ENCODE results near the gene SV2C.

GRCh38 chr5:76314643-76315042 lies 231.5 kb downstream of the SV2C start:
- TF ChIP-seq KLF9 (tag by site-specific recombination; IDR thresholded peaks at IDR 0.05; ENCODE audit: low read depth) (no peak), CTCF (tag by site-specific recombination; IDR thresholded peaks at IDR 0.05) (no peak), ZNF707 (tag by site-specific recombination; IDR thresholded peaks at IDR 0.05) (no peak), ZNF76 (tag by site-specific recombination; IDR thresholded peaks at IDR 0.05; ENCODE audit: borderline replicate concordance, low read depth) (no peak), ZNF785 (tag by site-specific recombination; IDR thresholded peaks at IDR 0.05) (no peak), ZNF362 (tag by site-specific recombination; IDR thresholded peaks at IDR 0.05) (no peak), ZNF423 (tag by site-specific recombination; IDR thresholded peaks at IDR 0.05) (no peak), ZNF501 (tag by site-specific recombination; IDR thresholded peaks at IDR 0.05) (no peak), ZNF354C (tag by site-specific recombination; IDR thresholded peaks at IDR 0.05; ENCODE audit: borderline replicate concordance, low read depth) (no peak), TCF7L2 (IDR thresholded peaks at IDR 0.05; ENCODE audit: borderline replicate concordance, low read depth, low read length) (no peak)

Measured in HEK293 (cell line).